ENCODE results near the gene CST9. TPM values are rescaled to one million over a fixed set of nuclear protein-coding genes. Genes with fewer than 3 reads are reported as not detected.
A peak's percentile ranks its signal among the peaks of the same experiment; 100 is the strongest.

CST9 gene, protein sequence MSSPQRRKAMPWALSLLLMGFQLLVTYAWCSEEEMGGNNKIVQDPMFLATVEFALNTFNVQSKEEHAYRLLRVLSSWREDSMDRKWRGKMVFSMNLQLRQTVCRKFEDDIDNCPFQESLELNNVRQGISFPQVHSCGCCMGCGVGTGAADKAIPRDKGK
- total RNA-seq: not detected

DNA sequence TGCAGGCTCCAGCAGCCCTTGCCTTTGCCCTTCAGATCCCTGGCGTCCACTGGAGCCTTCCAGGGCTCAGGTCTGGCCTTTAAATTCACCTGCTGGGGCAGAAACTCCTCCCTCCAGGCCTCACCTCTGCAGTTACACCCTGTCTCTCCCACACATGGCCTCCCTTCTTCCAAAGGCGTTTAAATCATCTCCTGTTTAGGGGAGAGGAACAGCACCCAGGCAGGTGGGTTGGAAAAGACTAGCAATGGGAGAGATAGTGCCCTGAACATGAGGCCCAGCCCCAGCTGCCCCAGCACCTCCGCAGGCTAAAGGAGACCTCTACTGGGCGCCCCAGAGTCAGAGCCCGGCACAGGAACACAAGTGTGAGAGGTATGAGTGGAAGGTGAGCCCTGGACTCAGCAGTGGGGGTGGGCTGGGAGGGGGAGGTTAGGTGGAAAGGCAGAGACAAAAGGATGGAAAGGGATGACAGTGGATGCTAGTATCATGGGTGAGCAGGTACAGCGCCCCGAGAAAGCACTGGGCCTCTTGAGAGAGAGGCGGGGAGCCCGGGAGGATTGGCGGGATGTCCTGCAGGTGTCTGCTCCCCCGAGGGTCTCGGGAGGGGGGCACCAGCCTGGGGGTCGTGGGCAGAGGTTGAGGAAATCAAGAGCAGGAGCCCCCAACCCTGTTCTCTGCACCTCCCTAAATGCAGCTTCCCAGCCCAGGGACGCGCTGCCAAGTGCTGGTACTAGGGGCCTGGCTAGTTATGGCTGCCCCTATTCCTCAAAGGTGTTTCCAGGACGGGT, at the start of gene CST9:
Gene CST9, minus strand, starts transcription at position 51 of the 785 bp plus-strand sequence. CDS start 53 bp downstream, outside the sequence.
- ATAC-seq (peak in 1 of 2 donors; percentile 37), DNase-seq (ENCODE audit: low spot score in 2 of 2) (no peak)
- Mint-ChIP-seq H3K36me3 (no peaks in the 10 kb centered on the region), H3K9me3 (no peaks in the 10 kb centered on the region), H3K27ac (no peak within 1 kb of the TSS)

DNA sequence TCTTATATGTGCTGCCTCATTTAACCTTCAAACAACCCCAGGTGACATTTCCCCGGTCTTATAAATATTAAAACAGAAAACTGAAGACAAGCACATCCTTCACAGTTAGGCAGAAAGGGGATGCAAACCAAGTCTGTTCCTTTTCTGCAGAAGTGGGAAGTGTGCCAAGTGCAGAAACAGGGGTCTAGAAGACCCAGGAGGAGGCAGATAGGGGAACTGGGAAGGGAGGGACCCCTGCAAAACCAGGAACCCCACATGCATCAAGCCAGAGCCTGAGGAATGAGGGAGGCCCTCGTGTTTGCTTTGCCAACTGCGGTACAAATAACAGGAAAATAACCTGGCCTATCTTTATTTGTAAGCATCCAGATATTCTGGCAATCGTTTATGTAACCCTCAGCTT, 49.0 kb upstream of the CST9 start:
- Mint-ChIP-seq H3K27ac (no peak overlapping the region), H3K9me3 (no peaks in the 10 kb centered on the region), H3K36me3 (no peaks in the 10 kb centered on the region)
- ATAC-seq (no peak), DNase-seq (ENCODE audit: low spot score in 2 of 2) (no peak)

DNA sequence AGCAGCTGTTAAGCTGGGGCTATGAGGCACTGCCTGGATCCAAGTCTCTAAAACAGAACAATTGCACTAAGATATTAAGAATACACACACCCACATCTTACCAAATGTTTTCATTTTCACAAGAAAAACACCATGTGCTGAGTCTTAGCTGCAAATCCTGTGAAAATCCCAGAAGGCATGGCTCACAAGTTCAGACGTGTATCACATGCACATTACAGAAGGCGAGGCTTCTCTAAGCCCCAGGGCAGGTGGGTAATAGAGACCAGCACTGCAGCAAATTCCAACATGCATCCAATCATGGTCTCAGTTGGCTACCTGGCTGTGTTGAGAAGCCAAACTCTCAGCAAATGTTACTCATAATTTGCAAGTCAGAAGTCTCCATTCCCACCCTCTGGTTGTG, 48.3 kb upstream of the CST9 start:
- no peak for DNase-seq (ENCODE audit: low spot score in 2 of 2)
- Mint-ChIP-seq H3K9me3 (no peaks in the 10 kb centered on the region), H3K36me3 (no peaks in the 10 kb centered on the region), H3K27ac (no peak overlapping the region)
- no peak for ATAC-seq

GRCh38 chr20:23653400-23653938, 47.8 kb upstream of the CST9 start:
- ATAC-seq (no peak), DNase-seq (ENCODE audit: low spot score in 2 of 2) (no peak)
- H3K27ac Mint-ChIP-seq: no peak overlapping the region
- no peaks in the 10 kb centered on the region for H3K36me3 Mint-ChIP-seq
- no peaks in the 10 kb centered on the region for H3K9me3 Mint-ChIP-seq

DNA sequence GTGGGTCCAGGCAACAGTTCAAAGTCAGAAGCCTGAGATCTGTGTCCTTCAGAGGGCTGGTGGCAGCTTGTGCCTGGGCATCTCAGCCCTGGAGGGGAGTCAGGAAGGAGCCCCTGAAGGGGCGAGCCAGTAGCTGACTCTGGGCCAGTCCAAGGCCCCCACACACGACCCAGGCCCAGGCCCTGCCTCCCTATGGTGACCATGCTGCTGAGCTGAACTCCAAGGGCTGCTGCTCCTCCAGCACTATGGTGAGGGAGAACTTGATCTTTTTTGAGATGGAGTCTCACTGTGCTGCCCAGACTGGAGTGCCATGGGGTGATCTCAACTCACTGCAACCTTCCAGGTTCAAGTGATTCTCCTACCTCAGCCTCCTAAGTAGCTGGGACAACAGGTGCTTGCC, 47.2 kb upstream of the CST9 start:
- no peaks in the 10 kb centered on the region for H3K9me3 Mint-ChIP-seq
- ATAC-seq: no peak
- no peaks in the 10 kb centered on the region for H3K36me3 Mint-ChIP-seq
- no peak for DNase-seq (ENCODE audit: low spot score in 2 of 2)
- H3K27ac Mint-ChIP-seq: no peak overlapping the region

- no peak overlapping the region for H3K27ac Mint-ChIP-seq
- H3K9me3 Mint-ChIP-seq: no peaks in the 10 kb centered on the region
- no peaks in the 10 kb centered on the region for H3K36me3 Mint-ChIP-seq
Observed at GRCh38 chr20:23652371-23652770, 46.7 kb upstream of the CST9 start.

DNA sequence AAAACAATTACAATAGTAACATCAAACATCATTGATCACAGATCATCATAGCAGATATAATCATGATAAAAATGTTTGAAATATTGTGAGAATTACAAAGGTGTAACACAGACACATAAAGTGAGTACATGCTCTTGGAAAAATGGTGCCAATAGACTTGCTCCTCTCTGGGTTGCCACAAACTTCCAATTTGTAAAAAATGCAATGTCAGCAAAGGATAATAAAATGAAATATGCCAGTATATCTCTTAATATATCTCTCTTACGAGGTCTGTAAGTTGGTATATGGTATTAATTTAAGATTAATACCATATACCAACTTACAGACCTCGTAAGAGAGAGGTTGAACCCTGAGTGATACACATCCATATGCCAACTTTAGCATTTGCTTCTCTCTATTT, 45.4 kb upstream of the CST9 start:
- DNase-seq (ENCODE audit: low spot score in 2 of 2) (no peak), ATAC-seq (no peak)
- Mint-ChIP-seq H3K36me3 (no peaks in the 10 kb centered on the region), H3K9me3 (no peaks in the 10 kb centered on the region), H3K27ac (no peak overlapping the region)

More at GRCh38 chr20:23652371-23652770, 46.7 kb upstream of the CST9 start:
- DNase-seq (ENCODE audit: low spot score in 2 of 2) (no peak), ATAC-seq (no peak)

- Mint-ChIP-seq H3K27ac (no peak overlapping the region), H3K36me3 (no peaks in the 10 kb centered on the region), H3K9me3 (no peaks in the 10 kb centered on the region)
- ATAC-seq (no peak), DNase-seq (ENCODE audit: low spot score in 2 of 2) (no peak)
Observed at GRCh38 chr20:23649830-23650417, 44.2 kb upstream of the CST9 start.

GRCh38 chr20:23649242-23649641, 43.5 kb upstream of the CST9 start:
- Mint-ChIP-seq H3K27ac (no peak overlapping the region), H3K9me3 (no peaks in the 10 kb centered on the region), H3K36me3 (no peaks in the 10 kb centered on the region)
- ATAC-seq (no peak), DNase-seq (ENCODE audit: low spot score in 2 of 2) (no peak)

- no peak overlapping the region for H3K27ac Mint-ChIP-seq
- DNase-seq (ENCODE audit: low spot score in 2 of 2) (no peak), ATAC-seq (no peak)
- H3K9me3 Mint-ChIP-seq: no peaks in the 10 kb centered on the region
- H3K36me3 Mint-ChIP-seq: no peaks in the 10 kb centered on the region
Observed at GRCh38 chr20:23647346-23647745, 41.6 kb upstream of the CST9 start.

- no peak for DNase-seq (ENCODE audit: low spot score in 2 of 2)
- no peak for ATAC-seq
- Mint-ChIP-seq H3K27ac (no peak overlapping the region), H3K36me3 (no peaks in the 10 kb centered on the region), H3K9me3 (no peaks in the 10 kb centered on the region)
Observed at GRCh38 chr20:23646106-23646873, 40.6 kb upstream of the CST9 start.

DNA sequence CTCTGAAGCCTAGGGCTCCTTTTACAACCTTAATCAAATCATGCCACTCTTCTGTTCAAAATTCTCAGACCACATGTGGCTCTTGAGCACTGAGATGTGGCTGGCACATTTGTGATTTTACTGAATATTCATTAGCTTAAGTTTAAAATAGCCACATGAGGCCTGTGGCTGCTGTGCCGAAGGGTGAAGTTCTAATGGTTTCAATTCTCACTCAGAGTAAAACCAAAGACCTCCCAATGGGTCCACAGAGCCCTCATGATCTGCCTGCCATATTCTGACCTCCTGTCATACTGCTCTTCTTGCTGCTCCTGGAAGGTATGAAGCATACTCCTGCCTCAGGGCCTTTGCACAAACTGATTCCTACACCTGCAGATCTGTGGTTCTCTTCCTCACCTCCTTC, 39.9 kb upstream of the CST9 start:
- DNase-seq (ENCODE audit: low spot score in 2 of 2) (no peak), ATAC-seq (no peak)
- H3K27ac Mint-ChIP-seq: no peak overlapping the region
- no peaks in the 10 kb centered on the region for H3K36me3 Mint-ChIP-seq
- no peaks in the 10 kb centered on the region for H3K9me3 Mint-ChIP-seq

DNA sequence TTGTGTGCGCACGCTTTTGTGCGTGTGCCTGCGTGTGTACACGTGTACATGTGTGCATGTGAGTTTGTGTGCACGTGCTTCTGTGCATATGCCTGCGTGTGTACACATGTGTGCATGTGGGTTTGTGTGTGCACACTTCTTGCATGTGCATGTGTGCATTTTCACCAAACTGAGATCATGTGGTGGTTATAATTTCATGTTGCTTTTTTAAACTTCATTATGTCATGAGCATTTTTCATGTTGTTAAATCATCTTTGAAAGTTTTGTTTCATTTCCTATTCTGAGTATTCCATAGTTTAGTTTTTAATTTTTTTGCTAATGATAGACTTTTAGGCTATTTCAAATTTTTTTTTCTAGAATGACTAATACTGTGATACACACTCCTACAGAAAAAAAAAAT, 38.4 kb upstream of the CST9 start:
- no peaks in the 10 kb centered on the region for H3K9me3 Mint-ChIP-seq
- DNase-seq (ENCODE audit: low spot score in 2 of 2) (no peak), ATAC-seq (peak in 1 of 2 donors; percentile 35)
- no peaks in the 10 kb centered on the region for H3K36me3 Mint-ChIP-seq
- H3K27ac Mint-ChIP-seq: no peak overlapping the region

DNA sequence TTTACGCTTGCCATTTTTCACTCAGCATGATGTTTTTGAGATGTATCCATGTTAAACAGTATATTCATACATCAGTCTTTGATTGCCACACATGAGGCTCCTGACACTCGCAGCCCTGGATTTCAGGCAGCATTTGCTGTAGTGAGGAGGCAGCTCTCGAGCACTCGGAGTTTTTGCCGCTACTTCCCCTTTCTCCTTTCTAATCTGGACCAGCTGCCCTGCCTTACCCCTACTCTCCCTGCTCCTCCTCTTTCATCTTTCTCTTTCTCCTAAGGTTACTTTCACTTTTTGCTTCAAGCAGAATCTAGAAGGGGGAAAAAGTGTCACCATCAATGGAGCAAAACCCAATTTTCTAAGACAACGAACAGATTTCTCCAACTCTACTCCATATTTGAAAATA, 37.9 kb upstream of the CST9 start:
- ATAC-seq (no peak), DNase-seq (ENCODE audit: low spot score in 2 of 2) (no peak)
- H3K27ac Mint-ChIP-seq: no peak overlapping the region
- no peaks in the 10 kb centered on the region for H3K36me3 Mint-ChIP-seq
- no peaks in the 10 kb centered on the region for H3K9me3 Mint-ChIP-seq

- DNase-seq (ENCODE audit: low spot score in 2 of 2) (no peak), ATAC-seq (no peak)
- Mint-ChIP-seq H3K9me3 (no peaks in the 10 kb centered on the region), H3K27ac (no peak overlapping the region), H3K36me3 (no peaks in the 10 kb centered on the region)
Observed at GRCh38 chr20:23641936-23642751, 36.4 kb upstream of the CST9 start.
